ENCODE measurements around the gene PIGU.
A peak's percentile ranks its signal among the peaks of the same experiment; 100 is the strongest.
"Not testable (repeated sequence)": the region's sequence is repeated elsewhere in the genome, so short reads cannot be mapped to it uniquely, and the experiment has no call there.

Gene PIGU

DNA sequence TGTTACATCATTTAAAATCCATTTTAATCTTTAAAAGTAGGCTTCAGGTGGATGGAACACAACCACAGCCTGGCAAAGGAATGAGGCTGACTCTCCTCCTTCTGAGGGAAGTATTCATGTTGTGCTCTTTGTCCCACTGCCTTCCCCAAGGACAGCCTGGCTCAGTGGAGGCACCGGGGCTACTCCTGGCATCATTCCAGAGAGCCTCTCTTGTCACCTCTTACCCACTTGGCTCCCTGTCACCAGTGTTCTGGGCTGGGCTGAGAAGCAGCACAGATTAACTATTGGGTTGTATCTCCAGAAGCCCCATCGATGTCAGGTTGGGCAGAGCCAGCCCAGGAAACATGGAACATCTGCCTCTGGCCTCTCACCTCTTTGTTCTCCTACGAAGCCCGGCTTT, 16.5 kb upstream of the PIGU start:
- Histone ChIP-seq H3K4me1 (ENCODE audit: control insufficient read depth, insufficient read depth, low read length, poor library complexity, severe bottlenecking) (no peaks in the 10 kb centered on the region), H3K9me3 (ENCODE audit: control insufficient read depth, low read length) (no peaks in the 10 kb centered on the region), H3K36me3 (ENCODE audit: control insufficient read depth, insufficient read depth, low read length) (no peaks in the 10 kb centered on the region), H3K27me3 (replicated peaks; ENCODE audit: control insufficient read depth, insufficient read depth, low read length, poor library complexity, severe bottlenecking) (no peaks in the 10 kb centered on the region), H3K27ac (ENCODE audit: insufficient read depth, low read length, poor library complexity, severe bottlenecking) (no peak overlapping the region), H3K4me3 (ENCODE audit: insufficient read depth, low read depth, low read length, poor library complexity, severe bottlenecking) (no peak overlapping the region)
- no peak for DNase-seq

DNA sequence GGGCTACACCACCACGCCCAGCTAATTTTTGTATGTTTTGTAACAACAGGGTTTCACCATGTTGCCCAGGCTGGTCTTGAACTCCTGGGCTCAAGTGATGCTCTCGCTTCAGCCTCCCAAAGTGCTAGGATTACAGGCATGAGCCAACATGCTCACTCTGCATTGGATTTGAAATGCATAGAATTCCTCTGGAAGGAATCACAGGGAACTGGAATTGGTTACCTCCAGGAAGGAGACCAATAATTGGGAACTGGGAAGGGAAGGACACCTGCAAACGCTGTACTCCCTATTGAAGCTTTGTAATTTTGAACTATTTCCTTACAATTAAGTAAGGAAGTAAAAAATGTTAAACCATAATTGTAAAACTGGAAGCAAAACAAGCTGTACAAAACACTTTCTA, 14.9 kb upstream of the PIGU start:
- H3K4me1 ChIP-seq (ENCODE audit: control insufficient read depth, insufficient read depth, low read length, poor library complexity, severe bottlenecking): no peaks in the 10 kb centered on the region
- no peaks in the 10 kb centered on the region for H3K9me3 ChIP-seq (ENCODE audit: control insufficient read depth, low read length)
- H3K4me3 ChIP-seq (ENCODE audit: insufficient read depth, low read depth, low read length, poor library complexity, severe bottlenecking): no peak overlapping the region
- no peak overlapping the region for H3K27ac ChIP-seq (ENCODE audit: insufficient read depth, low read length, poor library complexity, severe bottlenecking)
- H3K27me3 ChIP-seq (replicated peaks; ENCODE audit: control insufficient read depth, insufficient read depth, low read length, poor library complexity, severe bottlenecking): no peaks in the 10 kb centered on the region
- no peaks in the 10 kb centered on the region for H3K36me3 ChIP-seq (ENCODE audit: control insufficient read depth, insufficient read depth, low read length)
- DNase-seq: no peak

GRCh38 chr20:34689486-34689885, 12.6 kb upstream of the PIGU start:
- no peak for DNase-seq

DNA sequence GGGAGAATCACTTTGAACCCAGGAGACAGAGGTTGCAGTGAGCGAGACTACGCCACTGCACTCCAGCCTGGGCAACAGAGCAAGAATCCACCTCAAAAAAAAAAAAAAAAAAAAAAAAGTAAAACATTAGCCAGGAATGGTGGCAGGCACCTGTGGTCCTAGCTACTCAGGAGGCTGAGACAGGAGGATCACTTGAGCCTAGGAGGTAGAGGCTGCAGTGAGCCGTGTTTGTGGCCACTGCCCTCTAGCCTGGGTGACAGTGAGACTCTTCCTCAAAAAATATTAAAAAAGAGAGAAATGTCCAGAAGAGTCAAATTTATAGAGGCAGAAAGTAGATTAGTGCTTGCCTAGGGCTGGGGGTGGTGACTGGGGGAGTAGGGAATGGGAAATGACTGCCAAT, 6.8 kb upstream of the PIGU start:
- Histone ChIP-seq H3K27me3 (replicated peaks; ENCODE audit: control insufficient read depth, insufficient read depth, low read length, poor library complexity, severe bottlenecking) (no peaks in the 10 kb centered on the region), H3K27ac (ENCODE audit: insufficient read depth, low read length, poor library complexity, severe bottlenecking) (no peak overlapping the region), H3K4me3 (ENCODE audit: insufficient read depth, low read depth, low read length, poor library complexity, severe bottlenecking) (no peak overlapping the region), H3K36me3 (ENCODE audit: control insufficient read depth, insufficient read depth, low read length) (no peaks in the 10 kb centered on the region), H3K4me1 (ENCODE audit: control insufficient read depth, insufficient read depth, low read length, poor library complexity, severe bottlenecking) (no peaks in the 10 kb centered on the region), H3K9me3 (ENCODE audit: control insufficient read depth, low read length) (no peaks in the 10 kb centered on the region)
- no peak for DNase-seq

More at GRCh38 chr20:34689486-34689885, 12.6 kb upstream of the PIGU start:
- Histone ChIP-seq H3K27me3 (replicated peaks; ENCODE audit: control insufficient read depth, insufficient read depth, low read length, poor library complexity, severe bottlenecking) (no peaks in the 10 kb centered on the region), H3K9me3 (ENCODE audit: control insufficient read depth, low read length) (no peaks in the 10 kb centered on the region), H3K36me3 (ENCODE audit: control insufficient read depth, insufficient read depth, low read length) (no peaks in the 10 kb centered on the region), H3K4me3 (ENCODE audit: insufficient read depth, low read depth, low read length, poor library complexity, severe bottlenecking) (no peak overlapping the region), H3K4me1 (ENCODE audit: control insufficient read depth, insufficient read depth, low read length, poor library complexity, severe bottlenecking) (no peaks in the 10 kb centered on the region), H3K27ac (ENCODE audit: insufficient read depth, low read length, poor library complexity, severe bottlenecking) (no peak overlapping the region)

DNA sequence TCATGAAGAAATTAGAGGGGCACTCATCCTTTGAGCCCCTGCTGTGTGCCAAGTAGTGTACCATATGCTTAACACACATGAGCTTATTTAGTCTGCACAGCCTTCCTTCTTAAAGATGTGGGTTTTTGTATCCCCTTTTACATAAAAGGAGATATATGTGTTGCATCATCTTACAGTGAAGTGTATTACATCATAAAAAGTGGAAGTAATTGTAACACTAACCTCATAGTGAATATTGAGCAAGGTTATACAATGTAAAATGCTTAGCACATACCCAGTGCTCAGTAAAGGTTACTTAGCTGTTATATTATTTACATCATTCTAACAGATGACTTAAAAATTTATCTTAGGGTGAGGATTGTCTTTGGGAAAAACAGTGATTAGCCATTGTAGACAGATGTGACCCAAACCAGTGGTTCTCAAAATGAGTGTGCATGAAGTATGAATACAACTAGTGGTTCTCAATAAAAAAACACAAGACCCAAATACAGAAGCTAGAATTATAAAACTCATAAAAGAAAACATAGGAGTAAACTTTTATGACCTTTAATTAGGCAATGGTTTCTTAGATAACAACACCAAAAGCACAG, 3.8 kb upstream of the PIGU start:
- H3K4me1 ChIP-seq (ENCODE audit: control insufficient read depth, insufficient read depth, low read length, poor library complexity, severe bottlenecking): peaks cover 6% of the 10 kb centered on the region
- no peak for DNase-seq
- no peaks in the 10 kb centered on the region for H3K9me3 ChIP-seq (ENCODE audit: control insufficient read depth, low read length)
- H3K36me3 ChIP-seq (ENCODE audit: control insufficient read depth, insufficient read depth, low read length): no peaks in the 10 kb centered on the region
- no peak overlapping the region for H3K4me3 ChIP-seq (ENCODE audit: insufficient read depth, low read depth, low read length, poor library complexity, severe bottlenecking)
- H3K27me3 ChIP-seq (replicated peaks; ENCODE audit: control insufficient read depth, insufficient read depth, low read length, poor library complexity, severe bottlenecking): no peaks in the 10 kb centered on the region
- H3K27ac ChIP-seq (ENCODE audit: insufficient read depth, low read length, poor library complexity, severe bottlenecking): no peak overlapping the region

- Histone ChIP-seq H3K9me3 (ENCODE audit: control insufficient read depth, low read length) (no peaks in the 10 kb centered on the region), H3K27me3 (replicated peaks; ENCODE audit: control insufficient read depth, insufficient read depth, low read length, poor library complexity, severe bottlenecking) (no peaks in the 10 kb centered on the region), H3K27ac (ENCODE audit: insufficient read depth, low read length, poor library complexity, severe bottlenecking) (peak overlapping the region; percentile 71), H3K4me3 (ENCODE audit: insufficient read depth, low read depth, low read length, poor library complexity, severe bottlenecking) (peak overlapping the region; percentile 73), H3K36me3 (ENCODE audit: control insufficient read depth, insufficient read depth, low read length) (no peaks in the 10 kb centered on the region), H3K4me1 (ENCODE audit: control insufficient read depth, insufficient read depth, low read length, poor library complexity, severe bottlenecking) (peaks cover 6% of the 10 kb centered on the region)
- DNase-seq: no peak
Observed at GRCh38 chr20:34675993-34676641, 775 bp downstream of the PIGU start.

- Histone ChIP-seq H3K27me3 (replicated peaks; ENCODE audit: control insufficient read depth, insufficient read depth, low read length, poor library complexity, severe bottlenecking) (no peaks in the 10 kb centered on the region), H3K9me3 (ENCODE audit: control insufficient read depth, low read length) (no peaks in the 10 kb centered on the region), H3K4me3 (ENCODE audit: insufficient read depth, low read depth, low read length, poor library complexity, severe bottlenecking) (no peak overlapping the region), H3K27ac (ENCODE audit: insufficient read depth, low read length, poor library complexity, severe bottlenecking) (no peak overlapping the region), H3K4me1 (ENCODE audit: control insufficient read depth, insufficient read depth, low read length, poor library complexity, severe bottlenecking) (peaks cover 6% of the 10 kb centered on the region), H3K36me3 (ENCODE audit: control insufficient read depth, insufficient read depth, low read length) (no peaks in the 10 kb centered on the region)
- DNase-seq: no peak
Observed at GRCh38 chr20:34675561-34675960, 1.3 kb downstream of the PIGU start.

DNA sequence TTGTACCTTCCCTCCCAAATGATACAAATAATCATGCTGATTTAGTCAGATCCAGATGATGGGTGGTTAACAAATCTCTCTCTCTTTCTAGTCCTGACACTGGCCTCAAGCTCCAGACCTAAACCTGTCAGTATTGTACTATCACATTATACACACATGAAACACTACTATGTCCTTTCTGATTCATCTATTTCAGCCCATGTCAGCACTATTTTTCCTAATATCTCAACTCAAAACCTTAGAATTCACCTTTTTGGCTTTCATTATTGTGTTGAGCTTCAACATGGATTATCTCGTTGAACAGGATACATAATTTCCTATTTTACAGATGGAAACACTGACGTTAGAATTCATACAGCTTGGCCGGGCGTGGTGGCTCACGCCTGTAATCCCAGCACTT, 3.5 kb downstream of the PIGU start:
- H3K4me3 ChIP-seq (ENCODE audit: insufficient read depth, low read depth, low read length, poor library complexity, severe bottlenecking): no peak overlapping the region
- H3K4me1 ChIP-seq (ENCODE audit: control insufficient read depth, insufficient read depth, low read length, poor library complexity, severe bottlenecking): peaks cover 6% of the 10 kb centered on the region
- H3K27me3 ChIP-seq (replicated peaks; ENCODE audit: control insufficient read depth, insufficient read depth, low read length, poor library complexity, severe bottlenecking): no peaks in the 10 kb centered on the region
- H3K36me3 ChIP-seq (ENCODE audit: control insufficient read depth, insufficient read depth, low read length): no peaks in the 10 kb centered on the region
- no peak overlapping the region for H3K27ac ChIP-seq (ENCODE audit: insufficient read depth, low read length, poor library complexity, severe bottlenecking)
- H3K9me3 ChIP-seq (ENCODE audit: control insufficient read depth, low read length): no peaks in the 10 kb centered on the region
- no peak for DNase-seq

DNA sequence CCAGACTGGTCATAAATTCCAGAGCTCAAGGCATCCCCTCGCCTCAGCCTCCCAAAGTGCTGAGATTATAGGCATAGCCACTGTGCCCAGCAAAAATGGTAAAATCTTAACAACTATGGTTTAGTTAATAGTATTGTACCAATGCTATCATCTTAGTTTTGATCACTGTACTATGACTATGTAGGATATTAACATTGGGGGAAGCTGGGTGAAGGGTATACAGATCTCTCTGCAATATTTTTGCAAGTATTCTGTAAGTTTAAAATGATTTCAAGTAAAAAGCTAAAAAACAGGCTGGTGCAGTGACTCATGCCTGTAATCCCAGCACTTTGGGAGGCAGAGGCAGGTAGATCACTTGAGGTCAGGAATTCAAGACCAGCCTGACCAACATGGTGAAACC, 7.8 kb downstream of the PIGU start:
- H3K4me3 ChIP-seq (ENCODE audit: insufficient read depth, low read depth, low read length, poor library complexity, severe bottlenecking): no peak overlapping the region
- H3K27me3 ChIP-seq (replicated peaks; ENCODE audit: control insufficient read depth, insufficient read depth, low read length, poor library complexity, severe bottlenecking): no peaks in the 10 kb centered on the region
- H3K9me3 ChIP-seq (ENCODE audit: control insufficient read depth, low read length): no peaks in the 10 kb centered on the region
- H3K36me3 ChIP-seq (ENCODE audit: control insufficient read depth, insufficient read depth, low read length): no peaks in the 10 kb centered on the region
- no peak for DNase-seq
- H3K27ac ChIP-seq (ENCODE audit: insufficient read depth, low read length, poor library complexity, severe bottlenecking): no peak overlapping the region
- no peaks in the 10 kb centered on the region for H3K4me1 ChIP-seq (ENCODE audit: control insufficient read depth, insufficient read depth, low read length, poor library complexity, severe bottlenecking)

GRCh38 chr20:34664751-34665150, 12.1 kb downstream of the PIGU start:
- not testable (repeated sequence) for H3K36me3 ChIP-seq (ENCODE audit: control insufficient read depth, insufficient read depth, low read length); H3K27me3 ChIP-seq (replicated peaks; ENCODE audit: control insufficient read depth, insufficient read depth, low read length, poor library complexity, severe bottlenecking); H3K9me3 ChIP-seq (ENCODE audit: control insufficient read depth, low read length); H3K4me1 ChIP-seq (ENCODE audit: control insufficient read depth, insufficient read depth, low read length, poor library complexity, severe bottlenecking); H3K27ac ChIP-seq (ENCODE audit: insufficient read depth, low read length, poor library complexity, severe bottlenecking); H3K4me3 ChIP-seq (ENCODE audit: insufficient read depth, low read depth, low read length, poor library complexity, severe bottlenecking); DNase-seq

Data from effector memory CD4-positive, alpha-beta T cell (primary cell).